Activated CD4-positive, CD25-positive, alpha-beta regulatory T cell treated with anti-CD3 and anti-CD28 coated beads, Interleukin-2, amount 50 U/mL, for 16 hours (primary cell): Measurements from ENCODE around the gene IFT52.
"Not testable (repeated sequence)": the region's sequence is repeated elsewhere in the genome, so short reads cannot be mapped to it uniquely, and the experiment has no call there.

ENCODE experiments used
- DNase-seq: peaks from one replicate; pipeline ENCODE4 v3.0.0-alpha.2; 2020; ENCODE audit warnings: low read depth, low spot score

IFT52 gene

DNA sequence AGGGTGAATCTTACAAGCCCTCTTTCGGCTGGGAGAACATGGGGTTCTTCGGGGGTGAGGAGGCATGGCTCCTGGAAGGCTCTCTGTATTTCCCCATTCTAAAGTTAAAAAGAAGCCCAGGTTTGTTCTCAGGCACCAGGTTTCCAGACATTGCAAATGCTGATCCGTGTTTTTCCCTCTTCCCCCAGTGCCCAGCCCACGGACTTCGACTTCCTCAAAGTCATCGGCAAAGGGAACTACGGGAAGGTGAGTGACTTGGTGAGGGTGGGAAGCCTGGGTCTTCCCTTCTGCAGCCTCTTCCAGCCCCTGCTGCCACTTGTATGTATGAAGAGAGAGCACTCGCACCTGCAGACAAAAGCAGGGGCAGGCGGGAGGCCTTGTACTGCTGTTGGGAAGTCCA is 23.3 kb upstream of the IFT52 start:
- no peak for DNase-seq

DNA sequence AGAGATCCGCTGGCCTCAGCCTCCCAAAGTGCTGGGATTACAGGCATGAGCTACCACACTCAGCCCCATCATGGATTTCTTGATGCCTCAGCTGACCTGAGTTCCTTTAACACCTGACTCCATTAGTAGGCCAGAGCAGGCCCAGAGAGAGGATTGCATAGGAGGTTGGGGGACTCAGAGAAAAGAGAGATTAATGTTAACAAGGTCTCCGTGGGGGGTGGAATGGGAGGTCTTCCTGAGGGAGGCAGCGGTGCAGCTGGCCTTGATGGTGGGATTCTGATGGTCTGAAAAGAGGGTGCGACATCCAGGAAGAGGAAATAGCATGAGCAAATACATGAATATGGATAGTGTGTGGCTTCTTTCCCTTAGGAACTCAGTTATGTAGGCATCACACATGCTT is 22.0 kb upstream of the IFT52 start:
- no peak for DNase-seq

DNA sequence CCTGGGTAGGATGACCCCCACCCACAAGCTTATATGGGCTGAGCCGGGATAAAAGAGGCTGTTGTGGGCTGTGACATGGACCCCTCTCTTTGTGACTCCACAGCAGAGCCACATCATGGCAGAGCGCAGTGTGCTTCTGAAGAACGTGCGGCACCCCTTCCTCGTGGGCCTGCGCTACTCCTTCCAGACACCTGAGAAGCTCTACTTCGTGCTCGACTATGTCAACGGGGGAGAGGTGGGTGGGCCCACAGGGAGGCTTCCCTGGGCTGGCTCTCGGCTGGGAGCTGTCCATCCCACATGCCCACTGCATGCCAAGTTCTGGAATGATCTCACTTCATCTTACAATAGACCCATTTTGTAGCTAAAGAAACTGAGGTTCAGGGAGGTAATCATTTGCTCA is 21.5 kb upstream of the IFT52 start:
- DNase-seq, result no peak

- no peak for DNase-seq
These were observed 20.2 kb upstream of the IFT52 start for GRCh38 chr20:43570496-43570895.

DNA sequence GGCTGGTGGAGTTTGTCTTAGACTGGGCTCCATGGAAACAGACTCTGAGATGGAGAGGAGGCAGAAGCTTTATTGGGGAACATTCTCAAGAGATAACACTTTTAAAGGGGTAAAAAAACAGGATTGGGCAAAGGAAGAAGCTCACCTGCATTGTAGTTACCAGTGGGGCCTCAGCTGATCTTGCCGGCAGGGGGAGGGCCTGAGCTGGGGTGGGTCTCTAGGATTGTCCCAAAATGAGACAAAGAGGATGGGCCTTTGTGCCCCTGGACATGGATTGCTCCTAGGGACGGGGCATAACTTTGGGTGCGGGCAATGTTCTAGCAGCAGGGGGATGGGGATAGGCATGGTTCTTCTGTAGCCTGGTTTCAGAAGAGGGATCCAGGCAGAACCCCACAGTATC is 19.4 kb upstream of the IFT52 start:
- DNase-seq, result no peak

DNA sequence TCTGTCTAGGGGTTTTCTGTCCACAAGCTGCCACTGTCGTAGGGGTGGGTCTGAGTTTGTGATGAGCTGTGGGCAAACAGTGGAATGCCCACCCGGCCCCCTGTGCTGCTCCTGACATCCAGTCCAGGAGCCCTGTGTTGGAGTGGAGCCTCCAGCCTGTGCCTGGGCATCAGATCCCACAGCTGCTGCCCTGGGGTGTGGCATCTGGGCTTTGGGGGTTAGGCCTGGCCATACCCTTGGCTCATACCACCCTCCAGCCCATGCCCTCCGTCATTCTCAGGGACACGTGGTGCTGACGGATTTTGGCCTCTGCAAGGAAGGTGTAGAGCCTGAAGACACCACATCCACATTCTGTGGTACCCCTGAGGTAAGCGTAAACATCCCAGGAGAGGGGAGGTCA is 19.0 kb upstream of the IFT52 start:
- no peak for DNase-seq

DNA sequence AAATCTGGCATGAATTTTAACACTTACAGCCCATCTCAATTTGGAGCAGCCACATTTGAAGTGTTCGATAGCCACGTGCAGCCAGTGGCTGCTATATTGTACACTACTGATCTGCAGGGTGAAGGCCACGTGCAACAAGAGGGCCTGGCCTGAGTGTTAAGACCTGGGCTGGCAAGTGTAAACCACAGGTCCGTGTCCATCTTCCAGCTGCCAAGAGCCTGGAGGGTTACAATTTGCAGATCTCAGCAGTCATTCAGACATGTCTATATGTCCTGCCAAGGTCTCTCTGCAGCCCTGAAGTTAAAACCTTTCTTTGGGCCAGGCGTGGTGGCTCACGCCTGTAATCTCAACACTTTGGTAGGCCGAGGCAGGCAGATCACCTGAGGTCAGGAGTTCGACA is 17.8 kb upstream of the IFT52 start:
- no peak for DNase-seq

- DNase-seq, result no peak
These were observed 14.6 kb upstream of the IFT52 start for GRCh38 chr20:43576108-43576507.

- no peak for DNase-seq
These were observed 10.6 kb upstream of the IFT52 start for GRCh38 chr20:43579861-43580793.

- DNase-seq, result no peak
These were observed 7.4 kb upstream of the IFT52 start for GRCh38 chr20:43583133-43583864.

GRCh38 chr20:43583982-43584432 is 6.7 kb upstream of the IFT52 start:
- DNase-seq, result no peak

DNA sequence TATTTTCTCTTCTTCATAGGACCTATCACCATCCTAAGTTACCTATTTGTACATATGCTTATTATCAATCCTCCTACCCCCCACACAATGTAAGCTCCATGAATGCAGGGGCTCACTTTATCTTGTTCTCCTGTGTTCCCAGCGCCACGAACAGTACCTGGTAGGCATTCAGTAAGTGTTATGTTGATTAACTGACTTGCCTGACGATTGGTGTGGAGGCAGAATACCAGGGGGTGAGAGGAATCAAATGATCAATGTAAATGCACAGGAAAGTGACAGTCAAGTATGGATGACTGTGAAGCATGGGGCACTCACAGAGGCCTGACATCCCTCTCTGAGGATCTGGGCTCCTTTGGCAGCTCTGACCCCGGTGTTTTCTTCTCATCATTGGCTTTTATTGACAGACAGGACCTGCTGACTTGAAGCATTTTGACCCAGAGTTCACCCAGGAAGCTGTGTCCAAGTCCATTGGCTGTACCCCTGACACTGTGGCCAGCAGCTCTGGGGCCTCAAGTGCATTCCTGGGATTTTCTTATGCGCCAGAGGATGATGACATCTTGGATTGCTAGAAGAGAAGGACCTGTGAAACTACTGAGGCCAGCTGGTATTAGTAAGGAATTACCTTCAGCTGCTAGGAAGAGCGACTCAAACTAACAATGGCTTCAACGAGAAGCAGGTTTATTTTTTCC is 6.1 kb upstream of the IFT52 start:
- no peak for DNase-seq

- no peak for DNase-seq
These were observed 4.1 kb upstream of the IFT52 start for GRCh38 chr20:43586641-43587040.

DNA sequence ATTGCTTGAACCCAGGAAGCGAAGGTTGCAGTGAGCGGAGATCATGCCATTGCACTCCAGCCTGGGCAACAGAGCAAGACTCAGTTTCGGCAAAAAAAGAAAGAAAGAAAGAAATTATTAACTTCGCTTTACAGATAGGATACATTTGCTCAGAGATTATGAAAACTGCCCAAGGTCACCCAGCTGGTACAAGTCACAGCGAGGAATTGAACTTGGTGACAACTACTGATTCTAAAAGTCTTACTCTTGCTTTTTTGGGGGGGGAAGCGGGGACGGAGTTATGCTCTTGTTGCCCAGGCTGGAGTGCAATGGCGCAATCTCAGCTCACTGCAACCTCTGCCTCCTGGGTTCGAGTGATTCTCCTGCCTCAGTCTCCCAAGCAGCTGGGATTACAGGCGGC is 2.2 kb upstream of the IFT52 start:
- DNase-seq, result not testable (repeated sequence)

DNA sequence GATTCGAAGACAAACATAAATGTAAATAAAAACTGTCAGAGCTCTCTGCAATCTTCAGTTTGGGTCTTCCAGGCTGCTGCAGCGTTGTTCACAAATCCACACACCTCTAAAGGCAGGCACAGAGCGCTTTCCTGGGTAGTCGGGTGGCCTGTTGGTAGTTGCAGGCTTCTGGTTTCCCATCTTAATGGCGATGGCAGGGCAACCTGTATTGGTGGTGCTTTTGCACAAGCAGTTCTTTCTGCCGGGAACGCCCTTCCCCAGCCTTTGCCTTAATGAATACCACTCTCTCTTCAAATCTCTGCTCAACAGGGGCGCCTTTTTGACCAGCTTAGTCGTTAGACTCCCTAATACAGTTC is 723 bp upstream of the IFT52 start:
- no peak for DNase-seq

- DNase-seq, result not testable (repeated sequence)
These were observed 11.2 kb downstream of the IFT52 start for GRCh38 chr20:43601960-43602359.

GRCh38 chr20:43603124-43603523 is 12.4 kb downstream of the IFT52 start:
- no peak for DNase-seq

GRCh38 chr20:43605715-43606114 is 15.0 kb downstream of the IFT52 start:
- no peak for DNase-seq

GRCh38 chr20:43607278-43607677 is 16.5 kb downstream of the IFT52 start:
- DNase-seq, result not testable (repeated sequence)

GRCh38 chr20:43631598-43631997 is 40.9 kb downstream of the IFT52 start:
- DNase-seq, result no peak

- no peak for DNase-seq
These were observed 45.7 kb downstream of the IFT52 start for GRCh38 chr20:43636429-43636828.

GRCh38 chr20:43642548-43642947 is 51.8 kb downstream of the IFT52 start:
- no peak for DNase-seq
